ENCODE measurements around the gene GPR139.

- no peak for TF ChIP-seq CTCF (tag by site-specific recombination; IDR thresholded peaks at IDR 0.05)
- no peak for TF ChIP-seq ZBTB7A (tag by site-specific recombination; IDR thresholded peaks at IDR 0.05; ENCODE audit: low read depth)
- TF ChIP-seq SP7 (tag by site-specific recombination; IDR thresholded peaks at IDR 0.05): no peak
- TF ChIP-seq KLF16 (tag by site-specific recombination; IDR thresholded peaks at IDR 0.05): no peak
- TF ChIP-seq ZBTB21 (tag by site-specific recombination; IDR thresholded peaks at IDR 0.05): no peak
- no peak for TF ChIP-seq PRDM2 (tag by site-specific recombination; IDR thresholded peaks at IDR 0.05; ENCODE audit: borderline replicate concordance)
- TF ChIP-seq RBAK (tag by site-specific recombination; IDR thresholded peaks at IDR 0.05): no peak
- TF ChIP-seq ZNF423 (tag by site-specific recombination; IDR thresholded peaks at IDR 0.05): no peak
Observed at GRCh38 chr16:20084624-20085226, 11.0 kb upstream of the GPR139 start.
